Transverse colon (tissue), 4 donors: ENCODE measurements around the gene SCYL1. TPM values are rescaled to one million over a fixed set of nuclear protein-coding genes. Genes with fewer than 3 reads are reported as not detected.
A peak's percentile ranks its signal among the peaks of the same experiment; 100 is the strongest.

ENCODE experiments used
- DNase-seq: peaks from one replicate; pipeline ENCODE4 v3.0.0-alpha.2; 2019
- H3K27ac ChIP-seq, 4 donors: fragments of 200-600 bp; sonication (generic); 2 replicates each; pipeline ENCODE4 v1.5.1; 2016 to 2018; ENCODE audit warnings: inconsistent platforms in 4 of 4
- H3K27me3 ChIP-seq: fragments of 200-600 bp; sonication (generic); 2 replicates; pipeline ENCODE4 v1.5.1; 2017; ENCODE audit warnings: inconsistent platforms
- H3K36me3 ChIP-seq, 4 donors: fragments of 200-600 bp; sonication (generic); 2 replicates each; pipeline ENCODE4 v1.5.1; 2017 to 2019; ENCODE audit warnings: inconsistent platforms in 4 of 4
- H3K4me1 ChIP-seq, 4 donors: fragments of 200-600 bp; sonication (generic); 2 replicates each; pipeline ENCODE4 v1.5.1; 2017 to 2020; ENCODE audit warnings: inconsistent platforms in 4 of 4
- H3K4me3 ChIP-seq, 4 donors: fragments of 200-600 bp; sonication (generic); 1 replicate in 1 of 4; 2 replicates in 3 of 4; pipeline versions ENCODE4 v1.5.1 to v1.6.1; 2017 to 2019; ENCODE audit warnings: inconsistent platforms in 4 of 4
- H3K9me3 ChIP-seq, 2 donors: fragments of 200-600 bp; sonication (generic); 2 replicates each; pipeline ENCODE4 v1.5.1; 2017 to 2019; ENCODE audit warnings: inconsistent platforms in 2 of 2
- CTCF ChIP-seq, 5 experiments: fragments of 200-600 bp in 3 of 5; fragments of 450-650 bp in 2 of 5; sonication (generic) in 3 of 5; IDR thresholded peaks; 1 replicate in 2 of 5; 2 replicates in 3 of 5; pipeline ENCODE4 v1.5.1; 2016 to 2017; ENCODE audit warnings: antibody characterized with exemption in 5 of 5, inconsistent platforms in 3 of 5, mild to moderate bottlenecking in 2 of 5, moderate library complexity in 1 of 5
- EP300 ChIP-seq: sonication (generic); formaldehyde crosslinking; IDR thresholded peaks from one replicate; pipeline ENCODE4 v1.6.1; 2017; ENCODE audit warnings: antibody characterized with exemption, low read depth
- POLR2A ChIP-seq: fragments of 450-650 bp; IDR thresholded peaks from one replicate; pipeline ENCODE4 v1.6.1; 2016; ENCODE audit warnings: antibody characterized with exemption, mild to moderate bottlenecking, moderate library complexity
- POLR2AphosphoS5 ChIP-seq, 3 donors: sonication (generic); formaldehyde crosslinking; IDR thresholded peaks; one replicate each; pipeline ENCODE4 v1.6.1; 2016; ENCODE audit warnings: antibody characterized with exemption in 3 of 3
- WGBS, 2 donors: methylation state at CpG; one replicate each; pipeline ENCODE4 v1.1.5; 2018; ENCODE audit warnings: low coverage in 1 of 2; 5-methylcytosine and 5-hydroxymethylcytosine counted together
- in situ Hi-C, 4 donors: fragments of 200-750 bp; cut with MboI; loops; one replicate each; pipeline versions ENCODE4 v1.15.0 to v1.15.1; 2017; ENCODE audit warnings: low sequenced_read_pairs in 3 of 4, low pct_ligation_motif_present in 1 of 4, low pct_unique_long_range_greater_than_20kb in 1 of 4
- intact Hi-C: fragments of 100-400 bp; cut with DNase I; formaldehyde crosslinking; loops from one replicate; pipeline ENCODE4 v1.15.1; 2023; ENCODE audit warnings: low total_unique reads
- total RNA-seq, 4 donors: library from RNA; depleted of rRNA; stranded (reverse); fragments of >200 nt; gene quantifications; one replicate each; pipeline ENCODE4 v1.1.0, GENCODE V29; 2016

The SCYL1 gene
- total RNA-seq, 4 donors from 2014 or later: 41.0 to 78.4 (median 69.2) TPM

GRCh38 chr11:65571420-65571819 is 46.5 kb downstream of the SCYL1 start:
- Histone ChIP-seq H3K4me3 (peak overlapping the region in 2 of 4 donors; percentile 66 to 72), H3K36me3 (no peaks in the 10 kb centered on the region), H3K27ac (peak overlapping the region; percentile 96 to 98 (median 96)), H3K4me1 (peaks cover 33 to 62% (median 54%) of the 10 kb centered on the region in 4 donors), H3K9me3 (no peaks in the 10 kb centered on the region), H3K27me3 (no peaks in the 10 kb centered on the region)
- DNase-seq: peak; percentile 11
- WGBS, 2 donors: 71% methylated on average over 9 of the region's 9 CpGs; no CpG with 5 or more reads in 1 of the 2 donors
- in situ Hi-C loops: no loop called here
- TF ChIP-seq EP300 (no peak), POLR2A (no peak)
- intact Hi-C loops: no loop called here

GRCh38 chr11:65571940-65572339 is 47.1 kb downstream of the SCYL1 start:
- 4% methylated on average over 11 of the region's 11 CpGs; no CpG with 5 or more reads in 1 of the 2 donors for WGBS, 2 donors
- Histone ChIP-seq H3K27me3 (no peaks in the 10 kb centered on the region), H3K4me3 (peak overlapping the region; percentile 10 to 94 (median 86)), H3K9me3 (no peaks in the 10 kb centered on the region), H3K36me3 (no peaks in the 10 kb centered on the region), H3K27ac (peak overlapping the region; percentile 96 to 98 (median 96)), H3K4me1 (peaks cover 36 to 67% (median 59%) of the 10 kb centered on the region in 4 donors)
- TF ChIP-seq POLR2A (no peak), CTCF (IDR thresholded peaks at IDR 0.05) (peak; percentile 17 to 31 (median 28))
- DNase-seq: peak; percentile 44
- in situ Hi-C loops: no loop called here
- intact Hi-C loops: no loop called here

- peak within 1 kb of the TSS; percentile 96 to 98 (median 96) for H3K27ac ChIP-seq
- H3K4me3 ChIP-seq: peak within 1 kb of the TSS; percentile 36 to 94 (median 86)
- H3K36me3 ChIP-seq: no peaks in the 10 kb centered on the region
- H3K4me1 ChIP-seq: peaks cover 40 to 73% (median 64%) of the 10 kb centered on the region in 4 donors
- H3K27me3 ChIP-seq: no peaks in the 10 kb centered on the region
- DNase-seq: peak; percentile 95
- intact Hi-C loops: no loop called here
- no peak for TF ChIP-seq POLR2A
- TF ChIP-seq POLR2AphosphoS5 (IDR thresholded peaks at IDR 0.05): peak in 2 of 3 donors; percentile 48 to 73
- no peak for TF ChIP-seq CTCF (IDR thresholded peaks at IDR 0.05)
- TF ChIP-seq EP300: no peak
- WGBS, 2 donors: 0% methylated on average over 42 of the region's 86 CpGs; no CpG with 5 or more reads in 1 of the 2 donors
- H3K9me3 ChIP-seq: no peaks in the 10 kb centered on the region
- in situ Hi-C loops: no loop called here
Measured at GRCh38 chr11:65572356-65573051, 47.6 kb downstream of the SCYL1 start, which contains the start of gene FAM89B. FAM89B (plus strand) TSS chr11:65572538; CDS start chr11:65572670, 132 bp downstream.

- intact Hi-C loops (no loop called here), in situ Hi-C loops (no loop called here)
- Histone ChIP-seq H3K27me3 (no peaks in the 10 kb centered on the region), H3K27ac (peak overlapping the region; percentile 96 to 98 (median 96)), H3K4me3 (peak overlapping the region; percentile 36 to 94 (median 86)), H3K36me3 (no peaks in the 10 kb centered on the region), H3K4me1 (peaks cover 47 to 81% (median 68%) of the 10 kb centered on the region in 4 donors), H3K9me3 (no peaks in the 10 kb centered on the region)
- DNase-seq: peak; percentile 49
- no peak for TF ChIP-seq CTCF (IDR thresholded peaks at IDR 0.05)
- TF ChIP-seq EP300: no peak
- TF ChIP-seq POLR2AphosphoS5 (IDR thresholded peaks at IDR 0.05): no peak
- TF ChIP-seq POLR2A: no peak
- WGBS, 2 donors: 33% methylated on average over 14 of the region's 22 CpGs; no CpG with 5 or more reads in 1 of the 2 donors
Measured at GRCh38 chr11:65573391-65574079, 48.7 kb downstream of the SCYL1 start.
